MCF 10A (cell line): Measurements from ENCODE around the gene VARS2. TPM values are rescaled to one million over a fixed set of nuclear protein-coding genes. Genes with fewer than 3 reads are reported as not detected.
"Not testable (repeated sequence)": the region's sequence is repeated elsewhere in the genome, so short reads cannot be mapped to it uniquely, and the experiment has no call there.

Source experiments
- BruUV-seq: library from RNA; stranded (reverse); fragments of 400-500 nt; replicated peaks from 2 replicates; lab custom pipeline; 2021; lab: Mats Ljungman, UMichigan
- CTCF ChIA-PET: fragments of 300-600 bp; sonication (Branson Sonifier 250); formaldehyde crosslinking; extraction: SDS; loops from one replicate; lab custom pipeline; 2021; ENCODE audit warnings: antibody characterized with exemption, inconsistent platforms; lab: Yijun Ruan, JAX
- POLR2A ChIA-PET: fragments of 300-600, 350-650 bp; sonication (Branson Sonifier 250); formaldehyde crosslinking; extraction: SDS; loops from one replicate; lab custom pipeline; 2020; ENCODE audit warnings: antibody characterized with exemption, inconsistent platforms; lab: Yijun Ruan, JAX
- DNase-seq: peaks from one replicate; pipeline ENCODE4 v3.0.0-alpha.2; 2018; ENCODE audit not compliant: unreplicated experiment
- H3K27ac Mint-ChIP-seq: one replicate; pipeline ENCODE4 v1.8.0; 2022; ENCODE audit warnings: mild to moderate bottlenecking, low read depth, mixed read lengths; ENCODE audit not compliant: unreplicated experiment
- H3K27me3 Mint-ChIP-seq: one replicate; pipeline ENCODE4 v1.8.0; 2022; ENCODE audit warnings: mixed read lengths; ENCODE audit not compliant: insufficient read depth, unreplicated experiment
- H3K36me3 Mint-ChIP-seq: one replicate; pipeline ENCODE4 v1.8.0; 2022; ENCODE audit warnings: mild to moderate bottlenecking, moderate library complexity, mixed read lengths; ENCODE audit not compliant: insufficient read depth, unreplicated experiment
- H3K4me1 Mint-ChIP-seq: one replicate; pipeline ENCODE4 v1.8.0; 2022; ENCODE audit warnings: mixed read lengths; ENCODE audit not compliant: insufficient read depth, unreplicated experiment
- H3K4me3 Mint-ChIP-seq: one replicate; pipeline ENCODE4 v1.8.0; 2022; ENCODE audit warnings: mild to moderate bottlenecking, moderate library complexity, mixed read lengths; ENCODE audit not compliant: unreplicated experiment
- H3K9me3 Mint-ChIP-seq: one replicate; pipeline ENCODE4 v1.8.0; 2022; ENCODE audit warnings: mixed read lengths; ENCODE audit not compliant: unreplicated experiment
- CTCF ChIP-seq: fragments of 200-600 bp; IDR thresholded peaks from one replicate; pipeline ENCODE4 v1.8.0; 2022; ENCODE audit warnings: antibody characterized with exemption, mild to moderate bottlenecking; ENCODE audit not compliant: unreplicated experiment
- intact Hi-C: fragments of 100-400 bp; cut with micrococcal nuclease; formaldehyde crosslinking; loops from 2 replicates; pipeline ENCODE4 v1.14.1; 2022
- total RNA-seq: library from RNA; stranded (reverse); gene quantifications from 2 replicates; pipeline ENCODE4 v1.2.3, GENCODE V29; 2022

VARS2 gene
- total RNA-seq, 1 experiment from 2014 or later, result 52.7 TPM

GRCh38 chr6:30902709-30903108 is 11.3 kb upstream of the VARS2 start:
- TF ChIP-seq CTCF, result no peak
- Mint-ChIP-seq H3K9me3 (no peaks in the 10 kb centered on the region), H3K4me3 (no peak overlapping the region), H3K4me1 (peaks cover 8% of the 10 kb centered on the region), H3K36me3 (peaks cover 27% of the 10 kb centered on the region), H3K27me3 (no peaks in the 10 kb centered on the region), H3K27ac (peak overlapping the region; percentile 49)
- intact Hi-C loops, result no loop called here
- ChIA-PET CTCF (interaction anchor here (0.9 to 5.1 kb wide), 5 partner anchors 12 to 358 kb away, joined by 3 to 24 read pairs (median 3); partner anchors contain the start of gene VARS2), POLR2A (interaction anchor here (0.9 to 5.8 kb wide), 5 partner anchors 11 to 22 kb away, joined by 3 to 36 read pairs (median 5); partner anchors contain the start of genes DDR1 and VARS2)
- no TSS peak for BruUV-seq
- no peak for DNase-seq

GRCh38 chr6:30903236-30903635 is 10.8 kb upstream of the VARS2 start:
- no peak for TF ChIP-seq CTCF
- H3K27me3 Mint-ChIP-seq, result no peaks in the 10 kb centered on the region
- H3K36me3 Mint-ChIP-seq, result peaks cover 21% of the 10 kb centered on the region
- H3K27ac Mint-ChIP-seq, result peak overlapping the region; percentile 49
- H3K4me1 Mint-ChIP-seq, result peaks cover 14% of the 10 kb centered on the region
- intact Hi-C loops, result no loop called here
- ChIA-PET CTCF (interaction anchor here (1.0 to 5.1 kb wide), 4 partner anchors 12 to 169 kb away, joined by 3 to 24 read pairs (median 6); partner anchors contain the start of genes DDR1 and VARS2), POLR2A (interaction anchor here (1.8 to 5.8 kb wide), 2 partner anchors 13 to 19 kb away, joined by 6 to 36 read pairs; partner anchors contain the start of gene DDR1)
- H3K9me3 Mint-ChIP-seq, result no peaks in the 10 kb centered on the region
- H3K4me3 Mint-ChIP-seq, result no peak overlapping the region
- DNase-seq, result no peak
- no TSS peak for BruUV-seq

GRCh38 chr6:30907290-30907757 is 6.7 kb upstream of the VARS2 start:
- BruUV-seq, H3K9me3 Mint-ChIP-seq, DNase-seq, H3K27me3 Mint-ChIP-seq, intact Hi-C loops: not testable (repeated sequence)
- Mint-ChIP-seq H3K4me3 (peak overlapping the region; percentile 96), H3K4me1 (peaks cover 23% of the 10 kb centered on the region), H3K27ac (peak overlapping the region; percentile 57), H3K36me3 (peaks cover 16% of the 10 kb centered on the region)
- POLR2A ChIA-PET, result interaction anchor here (0.6 to 3.8 kb wide), 20 partner anchors 8 to 275 kb away, joined by 3 to 60 read pairs (median 5); partner anchors contain the start of genes DDR1 and PSORS1C1
- CTCF ChIA-PET, result interaction anchor here (1.9 kb wide), 1 partner anchor 8 kb away, joined by 7 read pairs; no protein-coding TSS in a partner anchor

GRCh38 chr6:30907758-30908591 is 6.1 kb upstream of the VARS2 start, which contains the start of gene GTF2H4:
GTF2H4 (plus strand) TSS chr6:30908207.
- intact Hi-C loops, result loop anchor here (1.0 to 2.0 kb wide), 2 partner anchors 23 to 80 kb away; partner anchors contain the start of gene DDR1
- Mint-ChIP-seq H3K4me1 (peaks cover 16% of the 10 kb centered on the region), H3K4me3 (peak within 1 kb of the TSS; percentile 96), H3K36me3 (peaks cover 18% of the 10 kb centered on the region), H3K27me3 (no peaks in the 10 kb centered on the region), H3K27ac (peak within 1 kb of the TSS; percentile 57), H3K9me3 (no peaks in the 10 kb centered on the region)
- ChIA-PET POLR2A (interaction anchor here (0.6 to 3.8 kb wide), 23 partner anchors 9 to 275 kb away, joined by 3 to 60 read pairs (median 4); partner anchors contain the start of genes DDR1 and PSORS1C1), CTCF (interaction anchor here (0.9 to 2.3 kb wide), 6 partner anchors 8 to 172 kb away, joined by 3 to 10 read pairs (median 4); no protein-coding TSS in a partner anchor)
- no TSS peak for BruUV-seq
- TF ChIP-seq CTCF, result no peak
- peak; percentile 100 for DNase-seq
